Motor neuron (in vitro differentiated cells): Measurements from ENCODE around the gene APC. TPM values are rescaled to one million over a fixed set of nuclear protein-coding genes. Genes with fewer than 3 reads are reported as not detected.

Source experiments
- total RNA-seq, 8 experiments: library from RNA; unstranded; fragments of 300-600 nt; gene quantifications; 2 replicates each; pipeline versions ENCODE4 v1.2.3 to v1.2.4, GENCODE V29; 2022

The APC gene
- total RNA-seq, 8 experiments from 2014 or later: 28.6 to 113 (median 53.9) TPM

Other genes with a start within 250 kb of the APC start
- 100 to 1,000 TPM in 2 of 8 experiments, 10 to 100 TPM in 6; 61.5 to 116 (median 81.7) TPM for gene SRP19, start 123.4 kb downstream of the APC start, total RNA-seq
- gene REEP5, start 184.3 kb downstream of the APC start, total RNA-seq: 100 to 1,000 TPM in 1 of 8 experiments, 10 to 100 TPM in 7; 36.6 to 121 (median 46.7) TPM
- 10 to 100 TPM; 19.2 to 87.5 (median 28.0) TPM for gene DCP2, start 238.9 kb downstream of the APC start, total RNA-seq